Raji (cell line): ENCODE data around the gene DENND2A.

Experiments used
- POLR2A ChIP-seq: IDR thresholded peaks from 2 replicates; pipeline ENCODE4 v1.6.1; 2011; ENCODE audit warnings: low read depth, low read length, control low read depth; ENCODE audit not compliant: insufficient read depth

The DENND2A gene

GRCh38 chr7:140640727-140641523 lies at the start of gene DENND2A:
TSS of gene DENND2A (minus strand) at chr7:140640813. CDS start at chr7:140602397, 38,416 bp downstream.
- no peak for TF ChIP-seq POLR2A

GRCh38 chr7:140689199-140690152 lies 48.9 kb upstream of the DENND2A start:
- no peak for TF ChIP-seq POLR2A

- TF ChIP-seq POLR2A, result no peak
Observed at GRCh38 chr7:140688341-140688740, 47.7 kb upstream of the DENND2A start.

GRCh38 chr7:140686921-140687320 lies 46.3 kb upstream of the DENND2A start:
- no peak for TF ChIP-seq POLR2A

GRCh38 chr7:140685407-140686087 lies 44.9 kb upstream of the DENND2A start:
- TF ChIP-seq POLR2A, result no peak

- TF ChIP-seq POLR2A, result no peak
Observed at GRCh38 chr7:140684066-140684950, 43.7 kb upstream of the DENND2A start.

GRCh38 chr7:140683657-140684056 lies 43.0 kb upstream of the DENND2A start:
- no peak for TF ChIP-seq POLR2A

- TF ChIP-seq POLR2A, result no peak
Observed at GRCh38 chr7:140681766-140682165, 41.2 kb upstream of the DENND2A start.

GRCh38 chr7:140680886-140681285 lies 40.3 kb upstream of the DENND2A start:
- TF ChIP-seq POLR2A, result no peak

- TF ChIP-seq POLR2A, result no peak
Observed at GRCh38 chr7:140679186-140679585, 38.6 kb upstream of the DENND2A start.

- no peak for TF ChIP-seq POLR2A
Observed at GRCh38 chr7:140678816-140679130, 38.2 kb upstream of the DENND2A start.

GRCh38 chr7:140678081-140678815 lies 37.6 kb upstream of the DENND2A start:
- no peak for TF ChIP-seq POLR2A

- TF ChIP-seq POLR2A, result no peak
Observed at GRCh38 chr7:140677496-140677895, 36.9 kb upstream of the DENND2A start.

- TF ChIP-seq POLR2A, result no peak
Observed at GRCh38 chr7:140676306-140676705, 35.7 kb upstream of the DENND2A start.
